H1 (cell line): ENCODE data around the gene EMX2. TPM values are rescaled to one million over a fixed set of nuclear protein-coding genes. Genes with fewer than 3 reads are reported as not detected.

ENCODE experiments used
- EGR1 ChIP-seq: IDR thresholded peaks from 2 replicates; pipeline ENCODE4 v1.6.1; 2011; ENCODE audit warnings: low read depth, low read length, borderline replicate concordance
- JUND ChIP-seq: IDR thresholded peaks from 2 replicates; pipeline ENCODE4 v1.6.1; 2011; ENCODE audit warnings: mild to moderate bottlenecking, improper control_type of control experiment, low read length
- SP1 ChIP-seq: IDR thresholded peaks from 2 replicates; pipeline ENCODE4 v1.6.1; 2011; ENCODE audit warnings: low read depth, low read length
- SUZ12 ChIP-seq: fragments of 200-600 bp; sonication (generic); IDR thresholded peaks from 2 replicates; pipeline ENCODE4 v1.6.1; 2012; ENCODE audit warnings: mild to moderate bottlenecking, inconsistent platforms, low read length, moderate library complexity, mixed read lengths
- YY1 ChIP-seq: IDR thresholded peaks from 2 replicates; pipeline ENCODE4 v1.6.1; 2011; ENCODE audit warnings: low read depth, mild to moderate bottlenecking, low read length
- polyA plus RNA-seq, 7 experiments: library from polyadenylated mRNA; depleted of rRNA in 3 of 7; stranded (reverse) in 5 of 7; unstranded in 2 of 7; fragments of >200 nt in 5 of 7; fragments of 200-250 nt in 2 of 7; gene quantifications; 1 replicate in 5 of 7; 2 replicates in 1 of 7; 4 replicates in 1 of 7; pipeline versions ENCODE4 v1.2.1 to v1.2.3, GENCODE V29; 2011 to 2013; ENCODE audit warnings: missing spikeins in 2 of 7, mixed read lengths in 2 of 7
- total RNA-seq: library from RNA; stranded (reverse); fragmentation: NEBNext Ultra II Directional; extraction: Animal tissue kit (Norgen Biotek cat#: 25700); gene quantifications from 2 replicates; pipeline ENCODE4 v1.2.1, GENCODE V29; 2021
- TF ChIP-seq, protein P1 (sequence below): fragments of 300-600 bp; sonication (generic); IDR thresholded peaks from 2 replicates; pipeline ENCODE4 v1.7.1; 2012; ENCODE audit warnings: low read length, moderate library complexity, mild to moderate bottlenecking, inconsistent platforms; ENCODE audit not compliant: insufficient replicate concordance
- TF ChIP-seq, protein P2 (sequence below): IDR thresholded peaks from 2 replicates; pipeline ENCODE4 v1.6.1; 2012; ENCODE audit warnings: low read length, inconsistent platforms

The EMX2 gene
- total and polyA plus RNA-seq, 2 of the 8 experiments (the other 6 are each of a cell fraction or from before 2014, with no cell fraction given): not detected

DNA sequence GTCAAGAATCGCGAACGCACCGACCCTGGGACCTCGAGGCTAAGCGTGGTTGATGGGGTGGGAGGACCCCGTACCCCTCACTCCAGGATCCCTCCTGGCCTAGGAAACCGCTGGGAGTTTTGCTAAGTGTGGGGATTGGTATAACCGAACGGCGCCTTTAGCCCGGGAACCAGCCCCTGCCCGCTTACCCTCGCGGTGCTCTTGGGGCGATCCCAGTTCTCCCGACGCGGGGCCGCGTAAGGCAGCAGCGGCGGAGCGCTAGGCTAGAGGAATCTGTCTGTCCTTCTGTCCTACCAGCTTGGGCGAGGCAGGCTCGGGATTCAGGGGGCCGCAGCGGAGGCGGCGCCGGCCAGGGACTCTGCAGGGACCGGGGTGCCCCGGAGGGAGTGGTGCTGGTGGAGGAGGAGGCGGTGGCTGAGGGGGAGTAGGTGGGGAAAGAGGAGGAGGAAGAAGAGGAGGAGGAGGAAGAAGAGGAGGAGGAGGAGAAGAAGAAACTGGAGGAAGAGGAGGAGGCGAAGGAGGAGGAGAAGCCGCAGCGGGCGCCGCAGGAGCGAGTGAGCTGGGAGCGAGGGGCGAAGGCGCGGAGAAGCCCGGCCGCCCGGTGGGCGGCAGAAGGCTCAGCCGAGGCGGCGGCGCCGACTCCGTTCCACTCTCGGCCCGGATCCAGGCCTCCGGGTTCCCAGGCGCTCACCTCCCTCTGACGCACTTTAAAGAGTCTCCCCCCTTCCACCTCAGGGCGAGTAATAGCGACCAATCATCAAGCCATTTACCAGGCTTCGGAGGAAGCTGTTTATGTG, 439 bp upstream of the EMX2 start (continued):
- TF ChIP-seq, protein P1, sequence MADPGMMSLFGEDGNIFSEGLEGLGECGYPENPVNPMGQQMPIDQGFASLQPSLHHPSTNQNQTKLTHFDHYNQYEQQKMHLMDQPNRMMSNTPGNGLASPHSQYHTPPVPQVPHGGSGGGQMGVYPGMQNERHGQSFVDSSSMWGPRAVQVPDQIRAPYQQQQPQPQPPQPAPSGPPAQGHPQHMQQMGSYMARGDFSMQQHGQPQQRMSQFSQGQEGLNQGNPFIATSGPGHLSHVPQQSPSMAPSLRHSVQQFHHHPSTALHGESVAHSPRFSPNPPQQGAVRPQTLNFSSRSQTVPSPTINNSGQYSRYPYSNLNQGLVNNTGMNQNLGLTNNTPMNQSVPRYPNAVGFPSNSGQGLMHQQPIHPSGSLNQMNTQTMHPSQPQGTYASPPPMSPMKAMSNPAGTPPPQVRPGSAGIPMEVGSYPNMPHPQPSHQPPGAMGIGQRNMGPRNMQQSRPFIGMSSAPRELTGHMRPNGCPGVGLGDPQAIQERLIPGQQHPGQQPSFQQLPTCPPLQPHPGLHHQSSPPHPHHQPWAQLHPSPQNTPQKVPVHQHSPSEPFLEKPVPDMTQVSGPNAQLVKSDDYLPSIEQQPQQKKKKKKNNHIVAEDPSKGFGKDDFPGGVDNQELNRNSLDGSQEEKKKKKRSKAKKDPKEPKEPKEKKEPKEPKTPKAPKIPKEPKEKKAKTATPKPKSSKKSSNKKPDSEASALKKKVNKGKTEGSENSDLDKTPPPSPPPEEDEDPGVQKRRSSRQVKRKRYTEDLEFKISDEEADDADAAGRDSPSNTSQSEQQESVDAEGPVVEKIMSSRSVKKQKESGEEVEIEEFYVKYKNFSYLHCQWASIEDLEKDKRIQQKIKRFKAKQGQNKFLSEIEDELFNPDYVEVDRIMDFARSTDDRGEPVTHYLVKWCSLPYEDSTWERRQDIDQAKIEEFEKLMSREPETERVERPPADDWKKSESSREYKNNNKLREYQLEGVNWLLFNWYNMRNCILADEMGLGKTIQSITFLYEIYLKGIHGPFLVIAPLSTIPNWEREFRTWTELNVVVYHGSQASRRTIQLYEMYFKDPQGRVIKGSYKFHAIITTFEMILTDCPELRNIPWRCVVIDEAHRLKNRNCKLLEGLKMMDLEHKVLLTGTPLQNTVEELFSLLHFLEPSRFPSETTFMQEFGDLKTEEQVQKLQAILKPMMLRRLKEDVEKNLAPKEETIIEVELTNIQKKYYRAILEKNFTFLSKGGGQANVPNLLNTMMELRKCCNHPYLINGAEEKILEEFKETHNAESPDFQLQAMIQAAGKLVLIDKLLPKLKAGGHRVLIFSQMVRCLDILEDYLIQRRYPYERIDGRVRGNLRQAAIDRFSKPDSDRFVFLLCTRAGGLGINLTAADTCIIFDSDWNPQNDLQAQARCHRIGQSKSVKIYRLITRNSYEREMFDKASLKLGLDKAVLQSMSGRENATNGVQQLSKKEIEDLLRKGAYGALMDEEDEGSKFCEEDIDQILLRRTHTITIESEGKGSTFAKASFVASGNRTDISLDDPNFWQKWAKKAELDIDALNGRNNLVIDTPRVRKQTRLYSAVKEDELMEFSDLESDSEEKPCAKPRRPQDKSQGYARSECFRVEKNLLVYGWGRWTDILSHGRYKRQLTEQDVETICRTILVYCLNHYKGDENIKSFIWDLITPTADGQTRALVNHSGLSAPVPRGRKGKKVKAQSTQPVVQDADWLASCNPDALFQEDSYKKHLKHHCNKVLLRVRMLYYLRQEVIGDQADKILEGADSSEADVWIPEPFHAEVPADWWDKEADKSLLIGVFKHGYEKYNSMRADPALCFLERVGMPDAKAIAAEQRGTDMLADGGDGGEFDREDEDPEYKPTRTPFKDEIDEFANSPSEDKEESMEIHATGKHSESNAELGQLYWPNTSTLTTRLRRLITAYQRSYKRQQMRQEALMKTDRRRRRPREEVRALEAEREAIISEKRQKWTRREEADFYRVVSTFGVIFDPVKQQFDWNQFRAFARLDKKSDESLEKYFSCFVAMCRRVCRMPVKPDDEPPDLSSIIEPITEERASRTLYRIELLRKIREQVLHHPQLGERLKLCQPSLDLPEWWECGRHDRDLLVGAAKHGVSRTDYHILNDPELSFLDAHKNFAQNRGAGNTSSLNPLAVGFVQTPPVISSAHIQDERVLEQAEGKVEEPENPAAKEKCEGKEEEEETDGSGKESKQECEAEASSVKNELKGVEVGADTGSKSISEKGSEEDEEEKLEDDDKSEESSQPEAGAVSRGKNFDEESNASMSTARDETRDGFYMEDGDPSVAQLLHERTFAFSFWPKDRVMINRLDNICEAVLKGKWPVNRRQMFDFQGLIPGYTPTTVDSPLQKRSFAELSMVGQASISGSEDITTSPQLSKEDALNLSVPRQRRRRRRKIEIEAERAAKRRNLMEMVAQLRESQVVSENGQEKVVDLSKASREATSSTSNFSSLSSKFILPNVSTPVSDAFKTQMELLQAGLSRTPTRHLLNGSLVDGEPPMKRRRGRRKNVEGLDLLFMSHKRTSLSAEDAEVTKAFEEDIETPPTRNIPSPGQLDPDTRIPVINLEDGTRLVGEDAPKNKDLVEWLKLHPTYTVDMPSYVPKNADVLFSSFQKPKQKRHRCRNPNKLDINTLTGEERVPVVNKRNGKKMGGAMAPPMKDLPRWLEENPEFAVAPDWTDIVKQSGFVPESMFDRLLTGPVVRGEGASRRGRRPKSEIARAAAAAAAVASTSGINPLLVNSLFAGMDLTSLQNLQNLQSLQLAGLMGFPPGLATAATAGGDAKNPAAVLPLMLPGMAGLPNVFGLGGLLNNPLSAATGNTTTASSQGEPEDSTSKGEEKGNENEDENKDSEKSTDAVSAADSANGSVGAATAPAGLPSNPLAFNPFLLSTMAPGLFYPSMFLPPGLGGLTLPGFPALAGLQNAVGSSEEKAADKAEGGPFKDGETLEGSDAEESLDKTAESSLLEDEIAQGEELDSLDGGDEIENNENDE: no peak
- TF ChIP-seq YY1 (peak; percentile 59; the same call in 1 of the 2 replicates), SP1 (peak; percentile 99), SUZ12 (peak; percentile 100), EGR1 (peak; percentile 85), JUND (peak; percentile 41; the same call in 1 of the 2 replicates)
- TF ChIP-seq, protein P2, sequence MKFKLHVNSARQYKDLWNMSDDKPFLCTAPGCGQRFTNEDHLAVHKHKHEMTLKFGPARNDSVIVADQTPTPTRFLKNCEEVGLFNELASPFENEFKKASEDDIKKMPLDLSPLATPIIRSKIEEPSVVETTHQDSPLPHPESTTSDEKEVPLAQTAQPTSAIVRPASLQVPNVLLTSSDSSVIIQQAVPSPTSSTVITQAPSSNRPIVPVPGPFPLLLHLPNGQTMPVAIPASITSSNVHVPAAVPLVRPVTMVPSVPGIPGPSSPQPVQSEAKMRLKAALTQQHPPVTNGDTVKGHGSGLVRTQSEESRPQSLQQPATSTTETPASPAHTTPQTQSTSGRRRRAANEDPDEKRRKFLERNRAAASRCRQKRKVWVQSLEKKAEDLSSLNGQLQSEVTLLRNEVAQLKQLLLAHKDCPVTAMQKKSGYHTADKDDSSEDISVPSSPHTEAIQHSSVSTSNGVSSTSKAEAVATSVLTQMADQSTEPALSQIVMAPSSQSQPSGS: no peak
- TF ChIP-seq, all 59 proteins: peak for 18
